GM18951 (cell line): ENCODE measurements around the gene HAGH.

Experiments
- POLR2A ChIP-seq: IDR thresholded peaks from 4 replicates; pipeline ENCODE4 v1.6.1; 2011; ENCODE audit warnings: mild to moderate bottlenecking; ENCODE audit not compliant: insufficient read length, insufficient read depth; ENCODE audit errors: extremely low read depth
- in situ Hi-C: fragments of 300-500 bp; cut with MboI; formaldehyde crosslinking; loops from one replicate; pipeline ENCODE4 v1.12.0; 2022; ENCODE audit warnings: low sequenced_read_pairs, mixed read lengths, inconsistent platforms; ENCODE audit not compliant: unreplicated experiment

Gene HAGH

GRCh38 chr16:1825381-1825863 is 1.2 kb downstream of the HAGH start:
- TF ChIP-seq POLR2A = no peak
- in situ Hi-C loops = no loop called here

- in situ Hi-C loops = no loop called here
- no peak for TF ChIP-seq POLR2A
These were observed 2.8 kb downstream of the HAGH start for GRCh38 chr16:1823821-1824220.

GRCh38 chr16:1822801-1823200 is 3.8 kb downstream of the HAGH start:
- TF ChIP-seq POLR2A = no peak
- in situ Hi-C loops = no loop called here

GRCh38 chr16:1821861-1822611 is 4.6 kb downstream of the HAGH start:
- TF ChIP-seq POLR2A = no peak
- in situ Hi-C loops = no loop called here

- in situ Hi-C loops = no loop called here
- TF ChIP-seq POLR2A = no peak
These were observed 5.7 kb downstream of the HAGH start for GRCh38 chr16:1820946-1821290.

- in situ Hi-C loops = no loop called here
These were observed 6.3 kb downstream of the HAGH start for GRCh38 chr16:1820096-1820945.

GRCh38 chr16:1819611-1820010 is 7.0 kb downstream of the HAGH start:
- TF ChIP-seq POLR2A = no peak
- in situ Hi-C loops = no loop called here

More at GRCh38 chr16:1820096-1820945, 6.3 kb downstream of the HAGH start:
- no peak for TF ChIP-seq POLR2A

- no peak for TF ChIP-seq POLR2A
- in situ Hi-C loops = no loop called here
These were observed 7.6 kb downstream of the HAGH start for GRCh38 chr16:1818873-1819525.

- in situ Hi-C loops = no loop called here
- TF ChIP-seq POLR2A = no peak
These were observed 8.3 kb downstream of the HAGH start for GRCh38 chr16:1818204-1818872.

GRCh38 chr16:1817716-1818115 is 8.9 kb downstream of the HAGH start:
- TF ChIP-seq POLR2A = no peak
- in situ Hi-C loops = no loop called here

- no peak for TF ChIP-seq POLR2A
- in situ Hi-C loops = no loop called here
These were observed 9.4 kb downstream of the HAGH start for GRCh38 chr16:1817276-1817589.

- in situ Hi-C loops = no loop called here
These were observed 10.0 kb downstream of the HAGH start for GRCh38 chr16:1816396-1817275.

More at GRCh38 chr16:1816396-1817275, 10.0 kb downstream of the HAGH start:
- TF ChIP-seq POLR2A = no peak
